ENCODE results near the gene TLX1.

DNA sequence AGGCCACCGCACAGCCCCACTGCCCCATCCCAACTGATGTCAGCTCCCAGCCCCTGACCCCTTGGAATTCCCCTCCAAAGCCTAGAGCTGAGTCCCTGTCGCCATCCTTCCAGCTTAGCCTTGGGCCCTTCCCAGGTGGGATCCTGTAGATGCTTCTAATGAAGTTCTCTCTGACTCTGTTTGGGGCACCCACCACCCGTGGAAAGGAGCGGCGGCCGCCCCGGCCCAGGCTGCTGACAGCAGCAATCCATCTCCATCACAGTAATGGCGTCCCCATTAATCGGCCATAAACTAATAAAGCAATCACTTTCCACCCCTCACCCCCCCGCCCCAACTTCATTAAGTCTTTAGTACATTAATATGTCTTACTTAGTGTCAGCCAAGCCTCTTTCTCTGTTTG lies 43.7 kb upstream of the TLX1 start:
- TF ChIP-seq JUND (IDR thresholded peaks at IDR 0.05) (no peak), SP1 (IDR thresholded peaks at IDR 0.05) (no peak), RAD21 (IDR thresholded peaks at IDR 0.05) (no peak), YY1 (IDR thresholded peaks at IDR 0.05) (no peak), TAF1 (conservative IDR thresholded peaks at IDR 0.05) (no peak), EGR1 (IDR thresholded peaks at IDR 0.05; ENCODE audit: low read depth in 2 of 2) (no peak), HNF4G (IDR thresholded peaks at IDR 0.05) (no peak), HNF4A (conservative IDR thresholded peaks at IDR 0.05) (no peak), RXRA (IDR thresholded peaks at IDR 0.05) (no peak), GABPA (IDR thresholded peaks at IDR 0.05 in 1 of 2, conservative IDR thresholded peaks at IDR 0.05 in 1 of 2) (no peak)
- TF ChIP-seq, protein P1, sequence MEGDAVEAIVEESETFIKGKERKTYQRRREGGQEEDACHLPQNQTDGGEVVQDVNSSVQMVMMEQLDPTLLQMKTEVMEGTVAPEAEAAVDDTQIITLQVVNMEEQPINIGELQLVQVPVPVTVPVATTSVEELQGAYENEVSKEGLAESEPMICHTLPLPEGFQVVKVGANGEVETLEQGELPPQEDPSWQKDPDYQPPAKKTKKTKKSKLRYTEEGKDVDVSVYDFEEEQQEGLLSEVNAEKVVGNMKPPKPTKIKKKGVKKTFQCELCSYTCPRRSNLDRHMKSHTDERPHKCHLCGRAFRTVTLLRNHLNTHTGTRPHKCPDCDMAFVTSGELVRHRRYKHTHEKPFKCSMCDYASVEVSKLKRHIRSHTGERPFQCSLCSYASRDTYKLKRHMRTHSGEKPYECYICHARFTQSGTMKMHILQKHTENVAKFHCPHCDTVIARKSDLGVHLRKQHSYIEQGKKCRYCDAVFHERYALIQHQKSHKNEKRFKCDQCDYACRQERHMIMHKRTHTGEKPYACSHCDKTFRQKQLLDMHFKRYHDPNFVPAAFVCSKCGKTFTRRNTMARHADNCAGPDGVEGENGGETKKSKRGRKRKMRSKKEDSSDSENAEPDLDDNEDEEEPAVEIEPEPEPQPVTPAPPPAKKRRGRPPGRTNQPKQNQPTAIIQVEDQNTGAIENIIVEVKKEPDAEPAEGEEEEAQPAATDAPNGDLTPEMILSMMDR (IDR thresholded peaks at IDR 0.05; ENCODE audit: low read depth, low read length, missing input control), result no peak
- TF ChIP-seq, protein P2, sequence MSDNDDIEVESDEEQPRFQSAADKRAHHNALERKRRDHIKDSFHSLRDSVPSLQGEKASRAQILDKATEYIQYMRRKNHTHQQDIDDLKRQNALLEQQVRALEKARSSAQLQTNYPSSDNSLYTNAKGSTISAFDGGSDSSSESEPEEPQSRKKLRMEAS (IDR thresholded peaks at IDR 0.05), result no peak
- TF ChIP-seq, protein P3, sequence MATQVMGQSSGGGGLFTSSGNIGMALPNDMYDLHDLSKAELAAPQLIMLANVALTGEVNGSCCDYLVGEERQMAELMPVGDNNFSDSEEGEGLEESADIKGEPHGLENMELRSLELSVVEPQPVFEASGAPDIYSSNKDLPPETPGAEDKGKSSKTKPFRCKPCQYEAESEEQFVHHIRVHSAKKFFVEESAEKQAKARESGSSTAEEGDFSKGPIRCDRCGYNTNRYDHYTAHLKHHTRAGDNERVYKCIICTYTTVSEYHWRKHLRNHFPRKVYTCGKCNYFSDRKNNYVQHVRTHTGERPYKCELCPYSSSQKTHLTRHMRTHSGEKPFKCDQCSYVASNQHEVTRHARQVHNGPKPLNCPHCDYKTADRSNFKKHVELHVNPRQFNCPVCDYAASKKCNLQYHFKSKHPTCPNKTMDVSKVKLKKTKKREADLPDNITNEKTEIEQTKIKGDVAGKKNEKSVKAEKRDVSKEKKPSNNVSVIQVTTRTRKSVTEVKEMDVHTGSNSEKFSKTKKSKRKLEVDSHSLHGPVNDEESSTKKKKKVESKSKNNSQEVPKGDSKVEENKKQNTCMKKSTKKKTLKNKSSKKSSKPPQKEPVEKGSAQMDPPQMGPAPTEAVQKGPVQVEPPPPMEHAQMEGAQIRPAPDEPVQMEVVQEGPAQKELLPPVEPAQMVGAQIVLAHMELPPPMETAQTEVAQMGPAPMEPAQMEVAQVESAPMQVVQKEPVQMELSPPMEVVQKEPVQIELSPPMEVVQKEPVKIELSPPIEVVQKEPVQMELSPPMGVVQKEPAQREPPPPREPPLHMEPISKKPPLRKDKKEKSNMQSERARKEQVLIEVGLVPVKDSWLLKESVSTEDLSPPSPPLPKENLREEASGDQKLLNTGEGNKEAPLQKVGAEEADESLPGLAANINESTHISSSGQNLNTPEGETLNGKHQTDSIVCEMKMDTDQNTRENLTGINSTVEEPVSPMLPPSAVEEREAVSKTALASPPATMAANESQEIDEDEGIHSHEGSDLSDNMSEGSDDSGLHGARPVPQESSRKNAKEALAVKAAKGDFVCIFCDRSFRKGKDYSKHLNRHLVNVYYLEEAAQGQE (IDR thresholded peaks at IDR 0.05), result no peak
- TF ChIP-seq, protein P4, sequence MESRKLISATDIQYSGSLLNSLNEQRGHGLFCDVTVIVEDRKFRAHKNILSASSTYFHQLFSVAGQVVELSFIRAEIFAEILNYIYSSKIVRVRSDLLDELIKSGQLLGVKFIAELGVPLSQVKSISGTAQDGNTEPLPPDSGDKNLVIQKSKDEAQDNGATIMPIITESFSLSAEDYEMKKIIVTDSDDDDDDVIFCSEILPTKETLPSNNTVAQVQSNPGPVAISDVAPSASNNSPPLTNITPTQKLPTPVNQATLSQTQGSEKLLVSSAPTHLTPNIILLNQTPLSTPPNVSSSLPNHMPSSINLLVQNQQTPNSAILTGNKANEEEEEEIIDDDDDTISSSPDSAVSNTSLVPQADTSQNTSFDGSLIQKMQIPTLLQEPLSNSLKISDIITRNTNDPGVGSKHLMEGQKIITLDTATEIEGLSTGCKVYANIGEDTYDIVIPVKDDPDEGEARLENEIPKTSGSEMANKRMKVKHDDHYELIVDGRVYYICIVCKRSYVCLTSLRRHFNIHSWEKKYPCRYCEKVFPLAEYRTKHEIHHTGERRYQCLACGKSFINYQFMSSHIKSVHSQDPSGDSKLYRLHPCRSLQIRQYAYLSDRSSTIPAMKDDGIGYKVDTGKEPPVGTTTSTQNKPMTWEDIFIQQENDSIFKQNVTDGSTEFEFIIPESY (IDR thresholded peaks at IDR 0.05), result no peak
